ENCODE measurements around the gene CACNA2D3.
"Not testable (repeated sequence)": the region's sequence is repeated elsewhere in the genome, so short reads cannot be mapped to it uniquely, and the experiment has no call there.

Gene CACNA2D3

GRCh38 chr3:55069950-55070349 is 947.6 kb downstream of the CACNA2D3 start:
- no peak for DNase-seq

GRCh38 chr3:55074796-55075195 is 952.4 kb downstream of the CACNA2D3 start:
- no peak for DNase-seq

DNA sequence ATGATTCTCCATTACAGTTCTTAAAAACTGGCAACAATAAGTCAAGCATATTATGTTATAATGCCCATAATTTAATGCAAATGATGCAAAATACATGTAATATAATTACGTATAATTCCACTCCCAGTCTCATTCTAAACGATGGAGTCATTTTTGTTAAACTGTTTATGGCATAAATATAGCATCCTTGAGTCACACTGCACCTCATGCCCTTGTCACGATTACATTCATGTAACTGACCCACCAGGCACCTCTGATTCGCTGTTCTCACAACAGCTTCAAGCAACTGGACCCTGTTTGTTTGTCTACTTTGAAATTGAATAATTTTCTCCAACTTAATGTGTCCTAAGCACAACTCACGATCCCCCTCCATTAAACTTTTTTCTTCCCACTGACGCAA is 953.5 kb downstream of the CACNA2D3 start:
- DNase-seq: no peak

GRCh38 chr3:55077726-55078125 is 955.4 kb downstream of the CACNA2D3 start:
- no peak for DNase-seq

DNA sequence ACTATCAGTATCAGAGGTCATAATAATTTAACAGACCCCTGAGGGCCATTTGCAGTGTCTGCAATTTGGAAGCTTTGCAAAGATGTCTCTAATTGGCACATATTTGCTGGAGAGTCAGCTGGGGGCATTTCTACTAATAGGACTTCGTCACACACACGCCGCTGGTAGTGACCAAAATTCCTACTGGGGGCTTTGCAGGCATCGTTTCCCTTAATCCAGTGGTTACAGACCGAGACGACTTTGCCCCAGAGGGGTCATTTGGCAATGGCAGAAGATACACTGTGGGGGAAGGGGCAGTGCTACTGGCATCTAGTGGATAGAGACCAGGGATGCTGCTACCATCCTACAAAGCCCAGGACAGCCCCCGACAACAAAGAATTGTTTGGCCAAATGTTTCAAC is 956.5 kb downstream of the CACNA2D3 start:
- no peak for DNase-seq

- no peak for DNase-seq
These were observed 962.9 kb downstream of the CACNA2D3 start for GRCh38 chr3:55085231-55085630.

GRCh38 chr3:55089211-55089610 is 966.9 kb downstream of the CACNA2D3 start:
- no peak for DNase-seq

DNA sequence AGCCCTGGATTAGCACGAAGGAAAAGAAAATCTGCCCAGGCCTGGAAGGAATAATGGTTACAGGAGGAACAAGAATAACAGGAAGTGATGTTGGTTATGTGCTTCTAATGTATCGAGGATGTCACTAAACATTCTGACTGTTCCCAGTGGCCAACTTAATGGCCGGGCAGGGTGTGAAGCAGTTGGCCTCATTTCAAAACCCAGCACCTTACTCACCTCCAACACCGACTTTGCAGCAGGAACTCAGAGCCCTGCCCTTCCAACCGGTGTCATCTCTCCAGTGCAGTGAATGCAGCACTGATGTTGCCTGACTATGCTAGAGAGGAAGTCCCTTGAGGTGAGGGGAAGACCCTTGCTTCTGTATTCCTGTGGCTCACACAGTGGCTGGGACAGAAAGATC is 967.9 kb downstream of the CACNA2D3 start:
- no peak for DNase-seq

DNA sequence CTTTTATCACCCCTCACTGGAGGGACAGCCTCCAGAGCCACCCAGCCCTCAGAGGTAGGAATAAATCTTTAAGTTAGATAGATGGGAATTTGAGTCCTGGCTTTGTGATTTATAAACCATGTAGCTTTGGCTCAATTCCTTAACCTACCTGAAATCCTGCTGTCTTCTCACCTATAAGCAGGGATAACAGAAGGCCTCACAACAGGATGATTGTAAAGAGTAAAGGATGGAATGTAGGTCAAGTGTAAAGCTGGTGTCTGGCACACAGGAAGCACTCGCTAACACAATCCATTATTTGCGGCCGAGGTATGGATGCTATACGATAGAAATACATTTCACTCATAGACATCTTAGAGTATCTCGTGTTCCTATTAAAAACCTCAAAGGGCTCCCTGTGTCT is 968.4 kb downstream of the CACNA2D3 start:
- DNase-seq: no peak

- no peak for DNase-seq
These were observed 969.3 kb downstream of the CACNA2D3 start for GRCh38 chr3:55091381-55092225.

DNA sequence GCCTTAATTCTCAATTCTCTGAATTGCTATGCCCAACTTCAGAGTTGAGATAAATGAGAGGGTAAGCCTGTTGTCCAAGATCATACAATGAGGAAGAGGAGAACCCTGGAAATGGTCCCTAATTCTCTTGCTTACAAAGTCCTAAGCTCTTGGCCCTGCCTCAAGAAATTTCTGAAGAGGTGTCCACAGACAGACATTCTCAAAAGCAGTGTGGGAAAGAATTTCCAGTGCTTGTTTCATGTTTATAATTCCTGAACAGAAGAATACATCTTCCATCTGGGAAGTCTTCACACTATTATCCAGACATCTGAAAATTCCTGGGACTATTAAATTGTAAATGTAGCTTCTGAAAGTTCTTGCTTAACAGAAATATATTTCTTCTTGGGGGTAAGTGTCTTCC is 972.3 kb downstream of the CACNA2D3 start:
- DNase-seq: no peak

DNA sequence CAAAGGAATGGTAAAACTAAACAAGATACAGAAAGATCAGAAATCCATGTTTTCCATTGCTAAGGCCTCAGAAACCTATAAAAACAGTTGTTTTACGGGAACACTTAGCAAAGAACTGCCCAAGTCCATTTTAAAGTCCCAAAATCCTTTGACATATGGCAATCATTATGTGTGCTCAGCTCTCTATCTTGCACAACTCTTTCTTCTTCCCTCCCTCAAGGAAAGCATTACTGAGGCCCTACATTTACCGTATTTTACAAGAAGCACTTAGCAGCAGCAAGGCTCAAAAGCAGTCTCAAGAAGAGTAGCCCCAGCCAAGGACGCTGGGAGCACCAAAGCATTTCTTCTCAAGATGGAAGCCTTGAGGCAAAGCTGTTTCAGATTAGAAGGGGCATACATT is 975.1 kb downstream of the CACNA2D3 start:
- no peak for DNase-seq

DNA sequence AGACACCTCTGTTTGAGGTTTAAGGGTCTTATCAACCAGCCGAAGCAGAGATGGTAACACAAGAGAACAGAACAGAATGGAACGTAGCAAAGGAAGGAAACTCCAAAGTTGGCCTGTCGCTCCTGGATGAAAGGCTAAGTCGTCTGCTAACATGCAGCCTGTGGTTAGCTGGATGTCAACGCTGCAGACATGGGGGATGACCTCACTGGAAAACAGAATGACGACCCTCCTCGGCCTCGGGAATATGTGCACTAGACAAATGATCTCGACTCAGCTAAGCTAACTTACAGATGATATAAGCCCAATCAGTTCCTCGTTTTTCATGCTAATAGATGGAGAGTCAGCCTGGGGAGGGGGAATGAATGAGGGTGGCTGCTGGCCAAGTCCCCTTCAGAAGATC is 983.3 kb downstream of the CACNA2D3 start:
- DNase-seq: no peak

- DNase-seq: no peak
These were observed 984.8 kb downstream of the CACNA2D3 start for GRCh38 chr3:55107187-55107586.

- not testable (repeated sequence) for DNase-seq
These were observed 989.6 kb downstream of the CACNA2D3 start for GRCh38 chr3:55111906-55112305.

DNA sequence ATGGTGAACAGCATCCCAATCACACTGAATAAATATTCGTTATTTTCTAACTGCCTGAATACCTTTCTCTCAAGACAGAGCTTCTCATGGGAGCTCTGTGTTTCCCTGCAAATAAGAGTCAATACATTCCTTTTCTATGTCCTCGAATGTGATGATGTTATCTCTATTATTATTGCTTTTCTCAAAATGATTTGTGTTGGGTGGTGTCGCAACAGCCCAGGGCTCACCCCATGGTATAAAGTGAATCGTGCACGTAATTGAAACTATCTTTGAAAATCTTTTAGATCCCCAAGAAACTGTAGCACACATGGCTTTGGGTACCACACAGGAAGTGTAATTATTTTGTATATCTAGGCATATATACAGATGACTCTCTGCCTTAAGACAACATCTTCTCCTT is 996.1 kb downstream of the CACNA2D3 start:
- no peak for DNase-seq

- no peak for DNase-seq
These were observed 996.9 kb downstream of the CACNA2D3 start for GRCh38 chr3:55119268-55119667.

DNA sequence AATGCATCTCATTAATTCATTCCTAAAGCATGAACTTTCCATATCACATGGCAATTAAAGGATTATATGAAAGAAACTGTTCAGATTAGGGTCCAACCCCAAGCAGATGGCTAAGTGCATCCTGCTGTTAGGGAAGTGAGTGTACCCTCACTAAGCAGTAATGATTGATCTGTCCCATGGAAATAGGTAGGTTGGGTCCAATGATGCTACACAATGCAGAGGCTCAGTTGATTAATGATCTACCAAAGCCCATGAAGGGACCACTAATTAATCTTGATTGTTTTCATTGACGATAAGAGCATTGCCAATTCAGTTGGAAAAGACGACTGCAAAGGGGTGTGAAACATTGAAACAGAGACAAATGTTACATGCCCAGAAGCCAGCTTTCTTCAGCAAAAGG is 1000.0 kb downstream of the CACNA2D3 start:
- no peak for DNase-seq

Data from GF-D8 (cell line).